GM12878 (cell line): Measurements from ENCODE around the gene ANKRD34A. TPM values are rescaled to one million over a fixed set of nuclear protein-coding genes. Genes with fewer than 3 reads are reported as not detected.

Source experiments
- ATAC-seq: fragments of 200-7000 bp; cut with Tn5 transposase; 3 replicates; pipeline ENCODE4 v1.9.1; 2020; ENCODE audit warnings: mild to moderate bottlenecking, moderate library complexity
- BruUV-seq: library from RNA; stranded (reverse); fragments of 400-500 nt; replicated peaks from 2 replicates; lab custom pipeline; 2021; lab: Mats Ljungman, UMichigan
- CTCF ChIA-PET: fragments of 300-600 bp; sonication (Branson Sonifier 250); formaldehyde crosslinking; extraction: SDS; loops from one replicate; lab custom pipeline; 2021; ENCODE audit warnings: inconsistent platforms; lab: Yijun Ruan, JAX
- POLR2A ChIA-PET: fragments of 350-600 bp; formaldehyde crosslinking; extraction: SDS; loops from one replicate; lab custom pipeline; 2021; ENCODE audit warnings: inconsistent platforms; lab: Charles Lee
- RAD21 ChIA-PET: fragments of 300-600 bp; sonication (Branson Sonifier 250); formaldehyde crosslinking; loops from one replicate; lab custom pipeline; 2023; ENCODE audit warnings: antibody characterized with exemption; ENCODE audit not compliant: unreplicated experiment; lab: Charles Lee
- SMC1A ChIA-PET: fragments of 300-600 bp; sonication (Branson Sonifier 250); formaldehyde crosslinking; loops from one replicate; lab custom pipeline; 2023; ENCODE audit not compliant: unreplicated experiment, uncharacterized antibody; lab: Charles Lee
- DNase-seq: peaks from one replicate; pipeline ENCODE4 v3.0.0-alpha.2; 2011; ENCODE audit warnings: low read depth, low spot score
- FAIRE-seq: peaks from 3 replicates; lab custom pipeline; 2011; peaks lifted over from hg19 to GRCh38; lab: Jason Lieb, UNC
- H2AFZ ChIP-seq: 2 replicates; pipeline ENCODE4 v1.6.0; 2011; ENCODE audit warnings: low read depth, low read length, control low read depth; ENCODE audit not compliant: control insufficient read depth
- H3K27ac ChIP-seq: 2 replicates; pipeline ENCODE4 v1.5.1; 2011; ENCODE audit warnings: control low read depth; ENCODE audit not compliant: control insufficient read depth, insufficient read depth
- H3K27me3 ChIP-seq, 2 experiments: replicated peaks in 1 of 2; 2 replicates each; pipeline versions ENCODE4 v1.6.0 to v1.6.1; 2011; ENCODE audit warnings: low read length in 1 of 2; ENCODE audit not compliant: control insufficient read depth in 2 of 2, insufficient read depth in 2 of 2
- H3K36me3 ChIP-seq, 2 experiments: 2 replicates each; pipeline ENCODE4 v1.5.1; 2011; ENCODE audit warnings: low read length in 1 of 2; ENCODE audit not compliant: control insufficient read depth in 2 of 2, insufficient read depth in 2 of 2
- H3K4me1 ChIP-seq: 2 replicates; pipeline ENCODE4 v1.6.1; 2011; ENCODE audit warnings: mild to moderate bottlenecking, low read length, moderate library complexity, mixed read lengths; ENCODE audit not compliant: control insufficient read depth, insufficient read depth
- H3K4me2 ChIP-seq: 2 replicates; pipeline ENCODE4 v1.6.0; 2011; ENCODE audit warnings: control low read depth; ENCODE audit not compliant: control insufficient read depth, insufficient read depth
- H3K4me3 ChIP-seq: fragments of 200-600 bp; sonication (generic); 2 replicates; pipeline ENCODE4 v1.5.1; 2016
- H3K79me2 ChIP-seq: 2 replicates; pipeline ENCODE4 v1.6.0; 2011; ENCODE audit warnings: low read length; ENCODE audit not compliant: control insufficient read depth, insufficient read depth
- H3K9ac ChIP-seq: 2 replicates; pipeline ENCODE4 v1.8.0; 2011; ENCODE audit warnings: low read length, control low read depth, mixed read lengths; ENCODE audit not compliant: control insufficient read depth, insufficient read depth
- H3K9me3 ChIP-seq: replicated peaks from 3 replicates; pipeline ENCODE4 v1.5.1; 2011; ENCODE audit warnings: mild to moderate bottlenecking, low read length; ENCODE audit not compliant: control insufficient read depth, insufficient read depth
- H4K20me1 ChIP-seq: 2 replicates; pipeline ENCODE4 v1.6.0; 2011; ENCODE audit not compliant: control insufficient read depth, insufficient read depth
- GATAD2B ChIP-seq: fragments of 450-650 bp; conservative IDR thresholded peaks from 2 replicates; pipeline ENCODE4 v1.6.1; 2017; ENCODE audit warnings: low read depth, mild to moderate bottlenecking, moderate library complexity
- HDGF ChIP-seq: fragments of 450-650 bp; IDR thresholded peaks from 2 replicates; pipeline ENCODE4 v1.6.1; 2016; ENCODE audit warnings: antibody characterized with exemption
- IKZF1 ChIP-seq: fragments of 450-650 bp; conservative IDR thresholded peaks from 2 replicates; pipeline ENCODE4 v1.6.1; 2017; ENCODE audit warnings: antibody characterized with exemption, mild to moderate bottlenecking
- IRF4 ChIP-seq: IDR thresholded peaks from 2 replicates; pipeline ENCODE4 v1.6.1; 2011; ENCODE audit warnings: low read depth, low read length
- LARP7 ChIP-seq: fragments of 450-650 bp; IDR thresholded peaks from 2 replicates; pipeline ENCODE4 v1.6.1; 2017; ENCODE audit warnings: mild to moderate bottlenecking
- MEF2A ChIP-seq: IDR thresholded peaks from 2 replicates; pipeline ENCODE4 v1.6.1; 2011; ENCODE audit warnings: low read depth, mild to moderate bottlenecking, low read length, moderate library complexity; ENCODE audit not compliant: insufficient read depth
- MTA2 ChIP-seq: fragments of 450-650 bp; IDR thresholded peaks from 2 replicates; pipeline ENCODE4 v1.6.1; 2016; ENCODE audit warnings: low read depth, mild to moderate bottlenecking, moderate library complexity
- NRF1 ChIP-seq: conservative IDR thresholded peaks from 2 replicates; pipeline ENCODE4 v1.6.1; 2011; ENCODE audit warnings: mild to moderate bottlenecking, low read depth, low read length, improper control_type of control experiment
- SUZ12 ChIP-seq: fragments of 200-600 bp; sonication (generic); IDR thresholded peaks from one replicate; pipeline ENCODE4 v1.6.1; 2018; ENCODE audit warnings: antibody characterized with exemption, mild to moderate bottlenecking; ENCODE audit not compliant: unreplicated experiment
- TARDBP ChIP-seq: IDR thresholded peaks from 2 replicates; pipeline ENCODE4 v1.6.1; 2016; ENCODE audit warnings: borderline replicate concordance
- TCF7 ChIP-seq: IDR thresholded peaks from 2 replicates; pipeline ENCODE4 v1.6.1; 2014; ENCODE audit warnings: antibody characterized with exemption, borderline replicate concordance
- WGBS: methylation state at CpG from one replicate; pipeline ENCODE4 v1.1.6; 2016; ENCODE audit warnings: low lambda C conversion rate; ENCODE audit not compliant: insufficient replicate concordance, insufficient coverage; ENCODE audit errors: missing lambda C conversion rate; 5-methylcytosine and 5-hydroxymethylcytosine counted together
- in situ Hi-C: fragments of 300-500 bp; cut with MboI; formaldehyde crosslinking; loops from 9 replicates; pipeline ENCODE4 v1.14.3; 2018; ENCODE audit warnings: mixed read lengths
- intact Hi-C: fragments of 100-400 bp; cut with micrococcal nuclease; formaldehyde crosslinking; loops from one replicate; pipeline ENCODE4 v1.14.2; 2022; ENCODE audit not compliant: unreplicated experiment
- polyA plus RNA-seq, 11 experiments: library from polyadenylated mRNA; depleted of rRNA in 4 of 11; unstranded in 6 of 11; stranded (reverse) in 5 of 11; fragments of >200 nt; fragmentation: Nextera tagmentation in 4 of 11; fragmentation: Illumina TruSeq in 1 of 11; extraction: Ambion mirVana in 4 of 11; extraction: Trizol in 1 of 11; gene quantifications; 1 replicate in 1 of 11; 2 replicates in 10 of 11; pipeline versions ENCODE4 v1.2.1 to v1.2.3, GENCODE V29; 2011 to 2016; ENCODE audit warnings: inconsistent platforms in 2 of 11, missing spikeins in 2 of 11, low read depth in 1 of 11
- total RNA-seq, 4 experiments: library from RNA; depleted of rRNA in 3 of 4; stranded (reverse); fragments of >200 nt in 3 of 4; fragmentation: Illumina TruSeq in 1 of 4; extraction: Trizol in 1 of 4; gene quantifications; 2 replicates each; pipeline versions ENCODE4 v1.2.1 to v1.2.3, GENCODE V29; 2013 to 2021
- TF ChIP-seq, protein P1 (sequence below): fragments of 450-650 bp; formaldehyde crosslinking; IDR thresholded peaks from 2 replicates; pipeline ENCODE4 v1.4.0; 2022; ENCODE audit warnings: mild to moderate bottlenecking, moderate library complexity
- TF ChIP-seq, protein P2 (sequence below): fragments of 450-650 bp; IDR thresholded peaks from 2 replicates; pipeline ENCODE4 v1.6.1; 2018; ENCODE audit warnings: mild to moderate bottlenecking, low read depth, moderate library complexity; ENCODE audit not compliant: partially characterized antibody
- TF ChIP-seq, protein P3 (sequence below): fragments of 450-650 bp; IDR thresholded peaks from 2 replicates; pipeline ENCODE4 v1.6.1; 2016; ENCODE audit warnings: mild to moderate bottlenecking
- TF ChIP-seq, protein P4 (sequence below): IDR thresholded peaks from 2 replicates; pipeline ENCODE4 v1.6.1; 2011; ENCODE audit warnings: low read depth, mild to moderate bottlenecking, low read length, moderate library complexity, borderline replicate concordance; ENCODE audit errors: extremely low read depth

Gene ANKRD34A
- total and polyA plus RNA-seq, 10 of the 15 experiments (the other 5 are each of a cell fraction or from before 2014, with no cell fraction given) = 0.40 to 3.5 (median 1.6) TPM

DNA sequence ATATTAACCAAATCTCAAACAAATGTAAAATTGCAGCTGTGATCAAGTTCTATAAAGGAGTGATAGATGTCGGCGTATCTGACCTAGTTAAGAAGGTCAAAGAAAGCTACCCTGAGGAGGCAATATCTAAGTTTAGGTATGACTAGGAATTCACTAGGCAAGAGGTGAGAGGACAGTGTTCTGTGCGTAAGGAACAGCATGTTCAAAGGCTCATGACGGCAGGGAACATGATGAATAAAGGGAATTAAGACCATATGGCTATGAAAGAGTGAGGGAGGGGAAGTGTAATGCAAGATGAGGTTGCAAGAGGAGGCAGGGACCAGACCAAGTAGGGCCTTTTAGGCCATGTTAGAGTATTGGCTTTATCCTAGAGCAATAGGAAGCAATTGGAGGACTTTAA is 15.2 kb downstream of the ANKRD34A start (continued):
- TF ChIP-seq, protein P1, sequence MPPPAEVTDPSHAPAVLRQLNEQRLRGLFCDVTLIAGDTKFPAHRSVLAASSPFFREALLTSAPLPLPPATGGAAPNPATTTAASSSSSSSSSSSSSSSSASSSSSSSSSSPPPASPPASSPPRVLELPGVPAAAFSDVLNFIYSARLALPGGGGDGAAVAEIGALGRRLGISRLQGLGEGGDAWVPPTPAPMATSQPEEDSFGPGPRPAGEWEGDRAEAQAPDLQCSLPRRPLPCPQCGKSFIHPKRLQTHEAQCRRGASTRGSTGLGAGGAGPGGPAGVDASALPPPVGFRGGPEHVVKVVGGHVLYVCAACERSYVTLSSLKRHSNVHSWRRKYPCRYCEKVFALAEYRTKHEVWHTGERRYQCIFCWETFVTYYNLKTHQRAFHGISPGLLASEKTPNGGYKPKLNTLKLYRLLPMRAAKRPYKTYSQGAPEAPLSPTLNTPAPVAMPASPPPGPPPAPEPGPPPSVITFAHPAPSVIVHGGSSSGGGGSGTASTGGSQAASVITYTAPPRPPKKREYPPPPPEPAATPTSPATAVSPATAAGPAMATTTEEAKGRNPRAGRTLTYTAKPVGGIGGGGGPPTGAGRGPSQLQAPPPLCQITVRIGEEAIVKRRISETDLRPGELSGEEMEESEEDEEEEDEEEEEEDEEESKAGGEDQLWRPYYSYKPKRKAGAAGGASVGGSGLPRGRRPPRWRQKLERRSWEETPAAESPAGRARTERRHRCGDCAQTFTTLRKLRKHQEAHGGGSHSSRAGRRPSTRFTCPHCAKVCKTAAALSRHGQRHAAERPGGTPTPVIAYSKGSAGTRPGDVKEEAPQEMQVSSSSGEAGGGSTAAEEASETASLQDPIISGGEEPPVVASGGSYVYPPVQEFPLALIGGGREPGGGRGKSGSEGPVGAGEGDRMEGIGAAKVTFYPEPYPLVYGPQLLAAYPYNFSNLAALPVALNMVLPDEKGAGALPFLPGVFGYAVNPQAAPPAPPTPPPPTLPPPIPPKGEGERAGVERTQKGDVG (CRISPR knock-in tag) = no peak
- TF ChIP-seq GATAD2B = no peak
- TF ChIP-seq HDGF = no peak

DNA sequence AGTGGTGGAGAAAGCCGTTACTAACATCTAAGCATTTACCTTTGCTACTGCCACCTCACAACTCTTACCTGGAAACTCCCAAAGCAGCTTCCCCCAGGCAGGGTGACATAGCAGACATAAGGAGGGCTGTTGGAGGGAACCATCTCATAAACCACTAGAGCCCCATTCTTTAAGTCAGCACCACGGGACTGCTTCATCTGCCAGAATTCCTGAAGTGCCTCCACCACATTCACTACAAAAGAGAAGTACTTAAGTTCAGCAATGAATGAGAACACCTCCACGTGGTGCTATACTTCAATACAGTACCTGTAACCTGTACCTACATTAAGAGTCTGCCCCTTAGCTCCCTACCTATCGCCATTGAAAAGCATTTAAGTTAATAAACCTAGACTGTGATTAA is 16.8 kb downstream of the ANKRD34A start:
- DNase-seq (no peak), FAIRE-seq (no peak), ATAC-seq (no peak)
- Histone ChIP-seq H3K4me3 (no peak overlapping the region), H3K9ac (no peak overlapping the region), H3K4me1 (no peaks in the 10 kb centered on the region), H3K79me2 (no peaks in the 10 kb centered on the region; the same call in 1 of the 2 replicates), H3K27me3 (no peaks in the 10 kb centered on the region), H4K20me1 (no peaks in the 10 kb centered on the region), H3K4me2 (no peak overlapping the region), H3K27ac (no peak overlapping the region), H3K36me3 (peaks cover 0 to 5% of the 10 kb centered on the region in 2 experiments; a peak in 1 of 4 replicates), H3K9me3 (no peaks in the 10 kb centered on the region), H2AFZ (no peak overlapping the region)
- ChIA-PET RAD21 (no interaction called here), CTCF (no interaction called here), SMC1A (no interaction called here), POLR2A (no interaction called here)
- in situ Hi-C loops (no loop called here), intact Hi-C loops (no loop called here)
- BruUV-seq = no TSS peak
- WGBS = 75% methylated on average over 4 of the region's 4 CpGs
- no peak for TF ChIP-seq GATAD2B
- TF ChIP-seq TCF7 = no peak
- TF ChIP-seq MTA2 = no peak
- TF ChIP-seq MEF2A = no peak
- no peak for TF ChIP-seq IKZF1
- TF ChIP-seq, protein P2, sequence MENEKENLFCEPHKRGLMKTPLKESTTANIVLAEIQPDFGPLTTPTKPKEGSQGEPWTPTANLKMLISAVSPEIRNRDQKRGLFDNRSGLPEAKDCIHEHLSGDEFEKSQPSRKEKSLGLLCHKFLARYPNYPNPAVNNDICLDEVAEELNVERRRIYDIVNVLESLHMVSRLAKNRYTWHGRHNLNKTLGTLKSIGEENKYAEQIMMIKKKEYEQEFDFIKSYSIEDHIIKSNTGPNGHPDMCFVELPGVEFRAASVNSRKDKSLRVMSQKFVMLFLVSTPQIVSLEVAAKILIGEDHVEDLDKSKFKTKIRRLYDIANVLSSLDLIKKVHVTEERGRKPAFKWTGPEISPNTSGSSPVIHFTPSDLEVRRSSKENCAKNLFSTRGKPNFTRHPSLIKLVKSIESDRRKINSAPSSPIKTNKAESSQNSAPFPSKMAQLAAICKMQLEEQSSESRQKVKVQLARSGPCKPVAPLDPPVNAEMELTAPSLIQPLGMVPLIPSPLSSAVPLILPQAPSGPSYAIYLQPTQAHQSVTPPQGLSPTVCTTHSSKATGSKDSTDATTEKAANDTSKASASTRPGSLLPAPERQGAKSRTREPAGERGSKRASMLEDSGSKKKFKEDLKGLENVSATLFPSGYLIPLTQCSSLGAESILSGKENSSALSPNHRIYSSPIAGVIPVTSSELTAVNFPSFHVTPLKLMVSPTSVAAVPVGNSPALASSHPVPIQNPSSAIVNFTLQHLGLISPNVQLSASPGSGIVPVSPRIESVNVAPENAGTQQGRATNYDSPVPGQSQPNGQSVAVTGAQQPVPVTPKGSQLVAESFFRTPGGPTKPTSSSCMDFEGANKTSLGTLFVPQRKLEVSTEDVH = no peak
- no peak for TF ChIP-seq LARP7
- no peak for TF ChIP-seq TARDBP
- TF ChIP-seq, protein P3, sequence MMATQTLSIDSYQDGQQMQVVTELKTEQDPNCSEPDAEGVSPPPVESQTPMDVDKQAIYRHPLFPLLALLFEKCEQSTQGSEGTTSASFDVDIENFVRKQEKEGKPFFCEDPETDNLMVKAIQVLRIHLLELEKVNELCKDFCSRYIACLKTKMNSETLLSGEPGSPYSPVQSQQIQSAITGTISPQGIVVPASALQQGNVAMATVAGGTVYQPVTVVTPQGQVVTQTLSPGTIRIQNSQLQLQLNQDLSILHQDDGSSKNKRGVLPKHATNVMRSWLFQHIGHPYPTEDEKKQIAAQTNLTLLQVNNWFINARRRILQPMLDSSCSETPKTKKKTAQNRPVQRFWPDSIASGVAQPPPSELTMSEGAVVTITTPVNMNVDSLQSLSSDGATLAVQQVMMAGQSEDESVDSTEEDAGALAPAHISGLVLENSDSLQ = no peak
- TF ChIP-seq SUZ12 = no peak
- no peak for TF ChIP-seq IRF4
- TF ChIP-seq NRF1 = no peak
- TF ChIP-seq, protein P4, sequence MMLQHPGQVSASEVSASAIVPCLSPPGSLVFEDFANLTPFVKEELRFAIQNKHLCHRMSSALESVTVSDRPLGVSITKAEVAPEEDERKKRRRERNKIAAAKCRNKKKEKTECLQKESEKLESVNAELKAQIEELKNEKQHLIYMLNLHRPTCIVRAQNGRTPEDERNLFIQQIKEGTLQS = no peak
